Stimulated activated CD8-positive, alpha-beta memory T cell treated with anti-CD3 and anti-CD28 coated beads, Interleukin-12 subunit alpha, Interleukin-12 subunit beta, amount 100 ng/mL, for 24 hours (primary cell): ENCODE data around the gene GLB1L.
"Not testable (repeated sequence)": the region's sequence is repeated elsewhere in the genome, so short reads cannot be mapped to it uniquely, and the experiment has no call there.

ENCODE experiments used
- DNase-seq: peaks from one replicate; pipeline ENCODE4 v3.0.0-alpha.2; 2020; ENCODE audit errors: extremely low read depth

Gene GLB1L

DNA sequence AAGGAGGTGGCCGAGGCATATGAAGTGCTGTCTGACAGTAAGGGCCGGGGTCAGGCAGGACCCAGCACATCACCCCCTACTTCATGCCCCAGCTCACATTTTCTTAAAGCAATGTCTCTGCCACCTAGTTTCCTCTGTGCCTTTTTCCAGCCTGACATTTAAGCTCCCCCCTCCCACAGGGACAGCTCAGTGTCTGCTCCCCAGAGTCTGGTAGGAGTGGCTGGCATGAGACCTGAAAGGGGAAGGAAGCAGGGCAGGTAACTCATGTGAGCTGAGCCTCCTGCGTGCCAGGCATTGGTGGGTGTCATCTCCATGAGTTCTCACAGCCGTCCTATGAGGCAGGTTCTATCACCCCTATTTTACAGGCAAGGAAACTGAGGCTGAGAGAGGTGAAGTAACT lies 35.4 kb upstream of the GLB1L start:
- DNase-seq, result no peak

DNA sequence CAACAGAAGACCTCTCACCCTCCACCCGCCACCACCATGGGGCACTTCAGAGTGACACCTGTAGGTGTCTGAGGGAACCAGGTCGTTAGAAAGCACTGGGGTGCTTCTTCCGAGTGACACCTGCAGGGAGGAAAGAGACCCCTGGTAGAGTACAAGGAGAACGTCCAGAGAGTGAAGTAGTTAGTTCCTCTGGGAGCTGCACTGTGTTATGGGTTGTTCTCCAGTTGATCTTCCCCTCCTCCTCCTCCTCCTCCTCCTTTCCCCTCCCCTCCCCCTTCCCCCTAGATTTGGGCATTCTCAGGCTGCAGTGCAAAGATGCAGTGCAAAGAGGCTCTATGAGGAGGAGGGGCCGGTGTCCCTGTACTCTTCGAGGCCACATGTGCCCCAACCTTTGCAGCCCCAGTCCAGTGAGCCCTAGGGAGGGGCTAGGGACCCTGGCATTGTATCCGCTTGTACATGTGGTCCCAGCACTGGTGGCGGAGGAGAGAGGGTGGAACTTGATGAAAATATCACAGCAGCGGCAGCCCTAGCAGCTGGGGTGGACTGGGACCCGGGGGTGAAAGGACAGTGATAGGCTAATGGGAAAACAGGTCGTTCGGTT lies 34.8 kb upstream of the GLB1L start:
- DNase-seq, result no peak

DNA sequence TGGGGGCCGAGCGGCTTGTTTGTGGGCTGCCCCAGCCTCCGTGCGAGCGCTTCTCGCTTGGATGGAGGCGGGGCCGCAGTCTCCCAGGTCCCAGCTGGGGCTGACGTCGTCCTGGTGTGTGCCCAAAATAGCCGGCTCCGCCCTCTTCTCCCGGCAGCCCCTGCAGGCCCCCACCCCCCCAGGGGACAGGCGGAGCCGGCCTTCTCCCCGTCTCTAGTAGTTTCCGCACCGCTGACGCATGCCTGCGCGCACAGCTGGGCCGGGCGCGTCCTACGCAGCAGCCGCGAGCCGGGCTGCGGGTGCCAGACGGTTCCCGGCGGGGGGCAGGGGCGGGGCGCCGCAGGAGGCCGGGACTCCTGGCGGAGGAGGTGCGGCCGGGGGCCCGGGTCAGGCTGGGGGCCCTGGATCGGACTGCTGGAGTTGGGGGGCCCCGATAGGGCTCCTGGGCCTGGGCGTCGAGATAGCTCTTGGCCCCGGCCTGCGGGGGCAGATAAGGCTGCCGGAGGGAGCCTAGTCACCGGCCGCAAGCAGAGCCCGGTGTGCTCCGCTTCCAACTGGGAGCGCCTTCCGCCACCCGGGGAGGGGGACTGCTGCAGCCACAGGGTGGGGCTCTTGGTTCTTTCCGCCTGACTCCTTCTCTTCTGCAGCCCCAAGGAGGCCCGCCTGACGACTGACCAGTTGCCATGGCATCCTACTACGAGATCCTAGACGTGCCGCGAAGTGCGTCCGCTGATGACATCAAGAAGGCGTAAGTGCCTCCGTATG lies 34.1 kb upstream of the GLB1L start, which contains the start of gene DNAJB2:
DNAJB2 (plus strand) TSS at position 216 of the 765 bp plus-strand sequence; CDS start at position 684, 468 bp downstream.
- peak; percentile 98 for DNase-seq

DNA sequence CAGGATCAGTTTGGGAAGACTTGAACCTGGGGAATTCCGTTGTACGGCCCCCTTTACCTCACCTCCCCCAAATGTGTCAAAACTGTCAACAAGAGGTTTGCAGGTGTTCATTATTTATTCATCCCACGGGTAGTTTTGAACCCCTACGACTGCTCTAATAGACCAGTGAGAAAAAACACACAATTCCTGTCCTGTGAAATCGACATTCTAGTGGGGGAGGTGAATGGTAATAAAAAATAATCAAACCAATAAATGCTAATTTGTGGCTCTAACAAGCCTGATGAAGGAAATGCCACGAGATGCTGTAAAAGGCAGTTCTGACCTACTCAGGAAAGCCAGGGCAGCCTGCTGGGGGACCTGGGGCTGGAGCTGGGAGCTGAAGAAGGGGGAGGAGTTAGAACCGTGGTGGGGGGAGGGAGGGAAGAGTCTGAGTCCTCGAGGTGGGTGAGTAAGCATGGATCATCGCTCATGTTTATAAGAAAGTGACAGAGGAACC lies 33.5 kb upstream of the GLB1L start:
- no peak for DNase-seq

DNA sequence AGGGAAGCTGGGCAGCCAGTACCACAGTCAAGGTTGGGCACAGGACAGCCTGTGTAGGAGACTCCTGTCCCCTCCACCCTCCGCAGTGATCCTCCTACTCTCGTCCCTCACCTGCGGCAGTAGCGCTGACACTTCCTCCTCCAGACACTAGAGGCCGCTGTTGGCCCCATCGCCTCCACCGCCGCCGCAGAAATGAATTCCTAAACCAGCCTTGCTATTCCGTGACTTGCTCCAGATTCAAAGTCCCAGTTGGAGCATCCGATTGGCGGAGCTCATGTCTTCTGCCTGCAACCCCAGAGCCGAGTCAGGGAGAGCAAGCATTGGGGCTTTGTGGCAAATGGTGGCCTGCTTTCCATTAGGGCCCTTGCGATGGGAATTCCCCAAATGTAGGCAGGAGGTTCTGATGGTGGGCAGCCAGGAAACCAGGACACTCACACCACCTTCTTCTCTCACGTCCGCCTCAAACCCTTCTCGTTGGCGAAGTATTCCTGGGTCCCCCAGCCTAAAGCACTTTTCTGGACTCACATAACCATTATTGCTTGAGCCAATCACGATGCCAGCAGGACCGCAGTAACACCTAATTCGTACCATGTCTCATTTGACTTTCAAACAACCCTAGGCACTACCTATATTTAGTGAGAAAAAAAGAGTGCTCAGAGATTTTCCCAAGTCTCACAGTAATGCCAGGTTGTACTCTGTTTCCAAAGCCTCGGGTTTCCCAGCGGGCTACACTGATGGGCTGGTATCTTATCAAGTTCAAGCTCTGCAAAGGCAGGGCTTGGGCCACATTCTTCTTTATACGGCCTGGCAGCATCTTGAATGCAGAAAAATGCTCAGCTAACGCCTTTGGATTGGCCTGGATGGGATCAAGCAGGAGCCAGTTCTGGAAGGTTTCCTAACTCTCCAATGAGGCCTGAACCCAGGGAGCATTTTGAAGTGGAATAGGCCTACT lies 32.7 kb upstream of the GLB1L start:
- DNase-seq, result no peak

DNA sequence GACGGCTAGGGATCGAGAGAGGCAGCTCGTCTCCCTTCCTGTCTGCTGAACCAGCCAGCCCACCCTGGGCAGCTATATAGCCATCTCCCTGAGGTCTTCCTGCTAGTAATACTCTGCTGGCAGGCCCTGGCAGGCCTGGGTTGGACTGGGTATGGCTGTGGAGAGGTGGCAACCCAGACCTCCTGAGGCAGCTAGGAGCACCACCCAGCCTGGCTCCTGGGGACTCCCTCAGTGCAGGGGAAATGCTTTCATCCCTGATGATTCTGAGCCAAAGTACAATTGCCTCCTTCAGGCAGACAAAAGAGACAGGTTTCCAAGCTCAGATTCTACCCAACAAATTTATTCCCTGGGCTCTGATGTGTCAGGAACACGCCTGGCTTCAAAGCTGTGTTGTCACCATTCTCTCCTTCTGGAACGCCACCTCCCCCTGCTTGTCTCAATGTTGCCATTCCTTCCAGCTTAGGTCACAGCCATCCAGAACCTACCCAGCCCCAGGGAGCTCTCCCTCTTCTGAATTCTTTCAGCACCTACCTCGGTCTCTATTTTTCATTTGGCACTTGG lies 29.2 kb upstream of the GLB1L start:
- no peak for DNase-seq

DNA sequence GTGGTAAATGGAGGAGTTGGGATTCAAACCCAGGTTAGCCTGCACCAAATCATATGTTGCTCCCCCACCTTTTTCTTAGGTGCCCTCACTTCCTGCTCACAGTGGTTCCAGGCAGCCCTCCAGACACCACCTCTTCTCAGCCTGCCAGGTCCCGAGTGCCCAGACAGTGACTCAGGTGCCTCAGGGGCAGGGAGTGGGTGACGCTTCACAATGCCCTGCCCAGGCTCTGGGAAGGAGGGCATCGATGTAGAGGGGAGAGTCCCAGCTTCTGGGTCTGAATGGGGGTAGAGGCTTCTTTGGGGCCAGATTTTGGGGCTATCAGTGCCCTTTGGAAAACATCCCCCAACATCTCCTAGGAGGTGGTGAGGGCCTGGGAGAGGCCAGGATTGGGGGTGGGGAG lies 28.7 kb upstream of the GLB1L start:
- DNase-seq, result no peak

DNA sequence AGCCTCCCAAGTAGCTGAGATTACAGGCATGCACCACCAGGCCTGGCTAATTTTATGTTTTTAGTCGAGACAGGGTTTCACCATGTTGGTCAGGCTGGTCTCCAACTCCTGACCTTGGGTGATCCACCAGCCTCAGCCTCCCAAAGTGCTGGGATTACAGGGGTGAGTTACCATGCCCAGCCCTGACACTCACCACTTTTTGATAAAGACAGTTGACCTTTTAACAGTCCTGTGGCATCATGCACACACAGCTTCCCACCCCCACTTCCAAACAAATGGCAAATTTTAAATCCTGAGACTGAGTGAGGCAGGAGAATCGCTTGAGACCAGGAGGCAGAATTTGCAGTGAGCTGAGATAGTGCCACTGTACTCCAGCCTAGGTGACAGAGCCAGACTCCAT lies 27.8 kb upstream of the GLB1L start:
- DNase-seq, result no peak

DNA sequence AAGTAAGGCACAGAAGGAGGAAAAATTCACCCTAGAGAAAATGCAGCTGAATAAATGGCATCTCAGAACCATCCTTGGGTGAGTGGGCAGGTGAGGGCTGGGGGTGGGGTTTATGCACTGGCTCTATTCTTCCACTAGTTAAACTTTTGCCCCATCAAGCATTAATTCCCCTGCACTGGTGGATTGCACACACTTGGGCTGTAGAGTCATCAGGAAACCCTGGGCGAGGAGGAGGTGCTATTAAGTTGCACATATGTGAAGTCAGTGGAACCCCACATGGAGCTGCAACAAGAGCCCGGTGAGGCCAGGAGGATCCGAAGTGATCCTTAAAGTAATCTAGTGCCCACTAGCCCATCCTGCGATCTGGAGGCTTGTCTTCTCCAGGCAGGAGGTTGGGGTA lies 27.1 kb upstream of the GLB1L start:
- no peak for DNase-seq

DNA sequence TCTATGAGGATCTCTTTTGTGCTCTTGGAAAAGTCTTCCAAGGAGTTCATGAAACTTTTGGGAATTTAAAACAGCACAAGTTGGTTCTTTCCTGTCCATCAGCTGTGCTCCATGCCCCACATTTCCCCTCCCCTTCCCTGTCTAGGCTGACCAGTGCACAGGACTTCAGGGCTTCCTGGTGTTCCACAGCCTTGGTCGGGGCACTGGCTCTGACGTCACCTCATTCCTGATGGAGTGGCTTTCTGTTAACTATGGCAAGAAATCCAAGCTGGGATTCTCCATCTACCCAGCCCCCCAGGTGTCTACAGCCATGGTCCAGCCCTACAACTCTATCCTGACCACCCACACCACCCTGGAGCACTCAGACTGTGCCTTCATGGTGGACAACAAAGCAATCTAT lies 25.8 kb upstream of the GLB1L start:
- no peak for DNase-seq

DNA sequence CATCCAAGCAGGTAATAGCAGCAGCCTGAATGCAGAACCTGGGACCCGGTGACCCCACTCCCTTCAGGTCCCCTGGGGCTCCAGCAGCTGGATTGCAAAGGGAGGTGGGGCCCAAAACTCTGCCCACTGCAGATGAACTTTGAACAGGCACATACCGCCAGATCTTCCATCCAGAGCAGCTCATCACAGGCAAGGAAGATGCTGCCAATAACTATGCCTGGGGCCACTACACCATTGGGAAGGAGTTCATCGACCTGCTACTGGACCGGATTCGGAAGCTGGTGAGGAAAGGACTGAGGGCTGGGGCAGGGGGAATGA lies 24.8 kb upstream of the GLB1L start:
- DNase-seq, result no peak

DNA sequence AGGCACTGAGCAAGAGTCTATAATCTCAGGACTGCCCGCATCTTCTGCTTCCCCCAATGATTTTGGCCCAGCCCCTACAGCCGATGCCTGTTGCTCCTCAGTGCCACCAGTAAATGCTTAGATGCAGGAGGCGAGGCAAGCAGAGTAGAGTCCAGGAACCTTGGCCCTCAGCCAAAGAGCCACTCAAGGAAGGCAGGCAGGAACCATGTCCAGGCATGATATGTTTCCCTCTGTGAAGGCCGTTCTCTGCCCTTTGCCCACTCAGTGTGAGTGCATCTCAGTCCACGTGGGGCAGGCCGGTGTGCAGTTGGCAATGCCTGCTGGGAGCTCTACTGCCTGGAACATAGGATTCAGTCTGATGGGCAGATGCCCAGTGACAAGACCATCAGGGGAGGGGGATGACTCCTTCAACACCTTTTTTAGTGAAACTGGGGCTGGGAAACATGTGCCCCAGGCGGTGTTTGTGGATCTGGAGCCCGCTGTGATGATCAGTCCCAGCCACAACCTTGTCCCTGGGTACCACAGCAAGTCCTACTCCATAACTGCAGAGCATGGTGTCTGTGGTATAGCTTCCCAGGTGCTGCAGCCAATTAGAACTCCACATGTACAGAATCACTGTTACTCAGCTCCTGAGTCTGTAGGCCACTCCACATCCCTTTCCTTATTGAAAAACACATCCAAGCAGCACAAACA lies 24.3 kb upstream of the GLB1L start:
- no peak for DNase-seq

DNA sequence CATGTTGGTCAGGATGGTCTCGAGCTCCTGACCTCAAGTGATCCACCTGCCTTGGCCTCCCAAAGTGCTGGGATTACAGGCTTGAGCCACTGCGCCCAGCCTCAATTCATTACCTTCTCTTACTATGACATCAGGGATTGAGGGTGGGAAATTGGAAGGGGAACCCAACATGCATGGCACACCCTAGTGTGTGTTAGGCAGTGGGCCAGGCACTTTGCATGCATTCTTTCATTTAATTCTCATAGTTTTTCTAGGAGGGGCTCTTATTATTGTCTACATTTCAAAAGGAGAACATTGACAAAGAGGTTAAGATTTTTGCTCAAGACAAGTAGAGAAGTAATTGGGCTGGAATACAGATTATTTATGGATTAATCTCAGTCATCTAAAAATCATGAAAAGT lies 23.1 kb upstream of the GLB1L start:
- no peak for DNase-seq

DNA sequence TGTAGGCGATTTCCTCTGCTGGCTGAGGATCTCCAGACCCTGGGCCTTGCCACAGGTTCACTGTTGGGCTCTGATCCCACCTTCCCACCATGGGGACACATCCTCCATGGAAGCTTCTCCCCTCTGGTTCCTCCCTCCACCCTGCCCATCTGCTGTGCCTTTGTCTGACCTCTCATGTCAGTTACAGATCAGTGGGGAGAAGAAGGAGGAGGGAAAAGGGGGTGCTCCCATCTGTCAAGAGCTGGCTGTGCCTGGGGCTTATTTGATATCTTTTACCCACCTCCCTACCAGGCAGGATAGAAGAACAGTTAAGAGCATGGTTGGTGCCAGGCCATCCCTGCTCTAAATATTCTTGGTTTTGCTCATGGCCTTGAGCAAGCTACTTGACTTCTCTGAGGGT lies 21.6 kb upstream of the GLB1L start:
- no peak for DNase-seq

DNA sequence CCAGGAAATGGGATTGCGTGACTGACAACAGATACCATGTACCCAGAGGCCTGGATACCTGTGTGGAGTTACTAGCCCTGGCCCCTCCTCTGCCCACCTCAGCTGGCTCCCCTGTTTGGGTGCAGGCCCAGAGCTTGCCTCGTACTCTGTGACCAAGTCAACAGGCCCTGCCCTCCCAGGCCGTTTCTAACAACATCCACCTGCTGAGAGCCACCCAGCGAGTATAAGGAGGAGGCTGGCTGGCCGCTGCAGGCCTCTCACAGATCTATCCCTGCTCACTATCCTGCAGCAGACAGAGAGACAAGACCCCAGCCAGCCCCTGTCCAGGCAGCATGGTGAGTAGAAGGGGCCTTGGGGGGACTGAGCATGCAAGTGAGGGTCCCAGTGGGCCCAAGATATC lies 21.0 kb upstream of the GLB1L start:
- no peak for DNase-seq

DNA sequence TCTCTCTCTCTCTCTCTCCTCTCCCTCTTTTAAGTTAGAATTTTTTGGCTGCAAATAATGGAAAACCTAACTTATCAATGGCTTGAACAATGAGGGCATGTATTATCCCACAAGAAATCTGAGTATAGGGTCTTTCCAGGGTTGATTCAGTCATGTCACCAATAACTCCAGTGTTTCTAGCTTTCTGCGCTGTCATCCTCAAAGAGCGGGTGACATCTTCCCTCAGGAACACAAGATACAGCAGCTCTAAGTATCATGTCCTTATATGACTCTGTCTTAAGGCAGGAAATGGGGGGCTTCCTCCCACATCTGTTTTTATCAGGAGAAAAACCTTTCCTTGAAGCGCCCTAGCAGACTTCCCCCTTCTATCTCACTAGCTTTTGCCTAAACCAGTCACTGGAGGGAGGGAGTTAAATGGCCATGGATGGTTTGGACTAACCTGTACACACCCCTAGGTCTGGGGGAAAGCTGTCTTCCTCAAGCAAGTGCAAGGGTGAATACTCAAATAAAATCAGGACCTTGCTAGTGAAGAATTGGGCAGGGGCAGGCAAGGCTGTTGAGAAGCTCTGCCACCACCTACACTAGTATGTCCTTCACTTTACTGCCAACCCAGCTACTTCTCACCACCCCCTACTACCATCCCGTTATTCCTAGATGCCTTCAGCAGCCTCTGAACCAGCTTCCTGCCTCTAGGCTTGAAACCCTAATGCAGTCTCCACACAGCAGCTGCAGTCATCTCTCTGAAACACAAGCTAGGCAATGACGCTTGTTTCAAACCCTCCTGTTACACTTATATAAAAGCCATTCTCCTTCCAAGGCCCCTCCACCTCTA lies 16.0 kb upstream of the GLB1L start:
- DNase-seq, result no peak

DNA sequence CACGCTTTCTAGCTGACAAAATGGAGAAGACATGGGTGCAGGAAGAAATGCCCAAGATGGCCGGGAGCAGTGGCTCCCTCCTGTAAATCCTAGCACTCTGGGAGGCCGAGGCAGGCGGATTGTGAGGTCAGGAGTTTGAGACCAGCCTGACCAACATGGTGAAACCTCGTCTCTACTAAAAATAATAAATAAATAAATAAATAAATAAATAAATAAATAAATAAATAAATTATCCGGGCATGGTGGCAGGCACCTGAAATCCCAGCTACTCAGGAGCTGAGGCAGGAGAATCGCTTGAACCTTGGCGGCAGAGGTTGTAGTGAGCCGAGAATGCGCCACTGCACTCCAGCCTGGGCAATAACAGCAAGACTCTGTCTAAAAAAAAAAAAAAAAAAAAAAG lies 13.7 kb upstream of the GLB1L start:
- DNase-seq, result not testable (repeated sequence)

DNA sequence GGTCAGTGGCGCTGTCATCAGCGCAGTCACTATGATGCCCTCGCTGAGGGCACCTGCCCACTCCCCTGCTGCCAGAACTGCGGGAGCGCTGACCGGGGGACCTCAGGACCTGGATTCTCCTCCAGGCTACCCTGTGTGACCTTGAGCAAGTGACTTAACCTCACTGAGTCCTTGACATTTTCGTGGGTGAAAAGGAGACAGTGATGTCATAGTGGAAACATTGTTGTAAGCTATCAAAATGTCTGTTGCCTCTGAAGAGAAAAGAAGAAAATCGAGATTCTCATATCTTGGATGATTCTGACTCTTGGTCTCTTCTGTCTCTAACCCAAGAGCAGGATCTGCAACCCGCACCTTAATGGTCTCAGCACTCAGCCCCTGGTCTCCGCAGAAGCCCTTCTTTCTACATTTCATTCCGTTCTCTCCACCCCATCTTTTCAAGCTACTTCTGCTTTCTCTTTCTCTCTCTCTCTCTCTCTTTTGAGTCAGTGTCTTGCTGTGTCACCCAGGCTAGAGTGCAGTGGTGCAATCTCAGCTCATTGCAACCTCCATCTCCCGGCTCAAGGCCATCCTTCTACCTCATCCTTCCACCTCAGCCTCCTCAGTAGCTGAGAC lies 9.5 kb upstream of the GLB1L start:
- no peak for DNase-seq

DNA sequence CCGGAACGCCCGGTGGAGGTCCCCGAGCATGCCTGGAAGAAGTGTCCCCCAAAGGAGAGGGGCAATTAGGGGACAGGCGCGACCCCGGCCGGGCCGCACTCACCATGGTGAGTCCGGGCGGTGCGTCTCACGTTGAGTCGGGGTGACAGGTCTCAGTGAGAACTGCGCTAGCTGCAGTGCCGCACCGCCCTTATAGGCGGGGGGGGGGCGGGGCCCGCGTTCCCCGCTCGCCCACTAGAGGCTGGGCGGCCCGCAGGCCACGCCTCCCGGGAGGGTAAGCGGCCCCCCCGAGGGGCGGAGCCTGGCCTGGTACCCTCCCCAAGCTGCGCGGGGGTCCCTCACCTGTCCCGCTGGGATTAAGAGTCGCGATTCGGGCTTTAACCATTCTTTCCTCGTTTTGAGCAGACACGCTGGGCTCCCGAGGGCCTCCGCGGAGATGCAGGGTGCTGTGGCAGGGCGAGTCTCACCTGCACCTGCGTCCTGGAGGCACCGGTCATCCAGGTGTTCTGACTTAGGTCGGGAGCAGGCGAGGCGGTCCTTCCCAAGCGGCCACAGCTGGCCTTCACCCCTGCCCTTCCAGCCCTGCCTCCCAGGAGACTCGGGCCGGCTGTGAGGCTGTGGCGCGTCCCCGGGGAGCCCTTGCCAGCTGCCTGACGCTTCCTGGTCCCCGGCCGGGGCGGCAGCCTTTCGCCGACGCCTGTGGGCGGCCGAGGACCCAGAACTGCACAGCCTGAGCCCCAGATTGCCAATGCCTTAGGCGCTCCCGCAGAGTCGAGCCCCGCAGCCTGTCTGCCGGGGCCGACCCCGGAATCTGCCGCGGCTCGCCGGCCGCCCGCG lies 8.7 kb upstream of the GLB1L start, which contains the start of gene TUBA4A:
TUBA4A (minus strand) TSS at position 166 of the 837 bp plus-strand sequence; CDS start at position 106, 60 bp downstream.
- peak; percentile 76 for DNase-seq
